OCI-LY3 (cell line): ENCODE results near the gene RBM22.

Experiments
- CTCF ChIP-seq: fragments of 200-600, 300-600 bp; sonication (generic); IDR thresholded peaks from 2 replicates; pipeline ENCODE4 v1.5.1; 2014; ENCODE audit warnings: antibody characterized with exemption, low read length, low read depth
- EZH2phosphoT487 ChIP-seq: fragments of 200-600 bp; shearing (Covaris generic); IDR thresholded peaks from 2 replicates; pipeline ENCODE4 v1.6.1; 2018; ENCODE audit warnings: antibody characterized with exemption, mixed run types, low read depth

GRCh38 chr5:150703762-150704161 is 2.9 kb upstream of the RBM22 start:
- TF ChIP-seq CTCF (no peak), EZH2phosphoT487 (no peak)
